ENCODE measurements around the gene LHX6.
A peak's percentile ranks its signal among the peaks of the same experiment; 100 is the strongest.

The LHX6 gene

GRCh38 chr9:122215663-122216062 is 13.1 kb downstream of the LHX6 start:
- no peak for TF ChIP-seq FOXP2 (optimal IDR thresholded peaks at IDR 0.05; ENCODE audit: borderline replicate concordance, extremely low read depth, extremely low read length, insufficient read depth)
- TF ChIP-seq REST (IDR thresholded peaks at IDR 0.05; ENCODE audit: insufficient read depth in 1 of 2, low read depth in 2 of 2, low read length in 2 of 2) = no peak
- no peak for TF ChIP-seq POLR2AphosphoS5 (IDR thresholded peaks at IDR 0.05; ENCODE audit: low read depth, low read length)
- no peak for TF ChIP-seq SIN3A (IDR thresholded peaks at IDR 0.05; ENCODE audit: borderline replicate concordance, insufficient read depth, low read length)
- TF ChIP-seq TAF1 (IDR thresholded peaks at IDR 0.05; ENCODE audit: borderline replicate concordance, insufficient read depth, low read length) = no peak

DNA sequence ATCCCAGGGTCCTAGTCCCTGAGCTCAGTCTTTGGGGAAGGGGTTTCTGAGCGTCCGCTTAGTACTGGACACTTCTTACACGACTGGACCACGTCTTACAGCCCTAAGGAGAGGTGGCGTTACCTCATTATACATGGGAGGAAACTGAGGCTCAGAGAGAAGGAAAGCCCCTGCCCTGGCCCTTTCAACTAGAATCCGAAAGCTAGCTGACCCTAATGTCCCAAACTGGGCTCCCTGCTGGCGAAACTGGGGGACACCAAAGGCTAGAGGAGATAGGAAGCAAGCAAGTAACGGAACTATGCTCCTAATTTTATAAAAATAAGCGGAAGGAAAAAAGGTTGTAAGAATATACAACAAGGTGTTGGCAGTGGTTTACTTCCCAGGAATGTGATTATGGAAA is 14.2 kb downstream of the LHX6 start:
- TF ChIP-seq TAF1 (IDR thresholded peaks at IDR 0.05; ENCODE audit: borderline replicate concordance, insufficient read depth, low read length) (no peak), POLR2AphosphoS5 (IDR thresholded peaks at IDR 0.05; ENCODE audit: low read depth, low read length) (no peak), FOXP2 (optimal IDR thresholded peaks at IDR 0.05; ENCODE audit: borderline replicate concordance, extremely low read depth, extremely low read length, insufficient read depth) (no peak), SIN3A (IDR thresholded peaks at IDR 0.05; ENCODE audit: borderline replicate concordance, insufficient read depth, low read length) (no peak)

DNA sequence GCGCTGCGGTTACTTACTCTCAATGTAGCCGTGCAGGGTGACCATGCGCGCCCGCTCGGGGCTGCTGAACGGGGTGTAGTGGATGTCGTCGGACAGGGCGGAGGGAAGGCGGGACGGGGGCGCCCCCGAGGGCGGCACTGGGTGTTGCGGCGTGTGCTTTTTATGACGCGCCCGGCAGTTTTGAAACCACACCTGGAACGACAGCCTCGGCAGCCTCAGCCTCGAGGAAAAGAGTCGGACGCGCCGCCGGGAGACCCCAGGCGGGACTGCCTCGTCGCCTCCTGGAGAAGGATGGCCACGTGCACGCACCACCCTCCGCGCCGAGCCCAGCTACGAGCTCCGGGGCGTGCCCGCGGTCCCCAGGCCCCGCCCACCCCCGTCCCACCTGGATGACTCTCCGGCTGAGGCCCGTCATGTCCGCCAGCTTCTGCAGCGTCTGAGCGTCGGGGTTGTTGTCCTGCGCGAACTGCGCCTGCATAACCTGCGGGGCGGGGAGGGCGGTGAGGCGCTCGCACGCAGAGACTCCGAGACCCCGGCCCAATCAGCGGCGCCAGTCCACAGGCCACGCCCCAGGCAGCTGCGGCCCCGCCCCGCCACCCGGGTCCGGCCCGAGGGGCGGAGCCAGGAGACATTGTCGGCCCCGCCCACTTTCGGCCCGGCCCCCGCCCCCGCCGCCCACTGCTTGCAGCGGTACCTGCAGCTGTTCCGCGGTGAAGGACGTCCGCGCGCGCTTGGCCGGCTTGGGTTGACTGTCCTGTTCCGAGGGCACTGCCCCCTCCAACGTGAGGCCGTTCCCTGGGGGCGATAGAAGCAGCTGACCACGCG is 15.0 kb downstream of the LHX6 start:
- TF ChIP-seq TAF1 (IDR thresholded peaks at IDR 0.05; ENCODE audit: borderline replicate concordance, insufficient read depth, low read length) (no peak), FOXP2 (optimal IDR thresholded peaks at IDR 0.05; ENCODE audit: borderline replicate concordance, extremely low read depth, extremely low read length, insufficient read depth) (peak; percentile 51)

- no peak for TF ChIP-seq POLR2AphosphoS5 (IDR thresholded peaks at IDR 0.05; ENCODE audit: low read depth, low read length)
- TF ChIP-seq REST (IDR thresholded peaks at IDR 0.05; ENCODE audit: insufficient read depth in 1 of 2, low read depth in 2 of 2, low read length in 2 of 2) = no peak
- TF ChIP-seq TAF1 (IDR thresholded peaks at IDR 0.05; ENCODE audit: borderline replicate concordance, insufficient read depth, low read length) = no peak
- TF ChIP-seq FOXP2 (optimal IDR thresholded peaks at IDR 0.05; ENCODE audit: borderline replicate concordance, extremely low read depth, extremely low read length, insufficient read depth) = no peak
- TF ChIP-seq SIN3A (IDR thresholded peaks at IDR 0.05; ENCODE audit: borderline replicate concordance, insufficient read depth, low read length) = no peak
These were observed 15.6 kb downstream of the LHX6 start for GRCh38 chr9:122213102-122213588.

DNA sequence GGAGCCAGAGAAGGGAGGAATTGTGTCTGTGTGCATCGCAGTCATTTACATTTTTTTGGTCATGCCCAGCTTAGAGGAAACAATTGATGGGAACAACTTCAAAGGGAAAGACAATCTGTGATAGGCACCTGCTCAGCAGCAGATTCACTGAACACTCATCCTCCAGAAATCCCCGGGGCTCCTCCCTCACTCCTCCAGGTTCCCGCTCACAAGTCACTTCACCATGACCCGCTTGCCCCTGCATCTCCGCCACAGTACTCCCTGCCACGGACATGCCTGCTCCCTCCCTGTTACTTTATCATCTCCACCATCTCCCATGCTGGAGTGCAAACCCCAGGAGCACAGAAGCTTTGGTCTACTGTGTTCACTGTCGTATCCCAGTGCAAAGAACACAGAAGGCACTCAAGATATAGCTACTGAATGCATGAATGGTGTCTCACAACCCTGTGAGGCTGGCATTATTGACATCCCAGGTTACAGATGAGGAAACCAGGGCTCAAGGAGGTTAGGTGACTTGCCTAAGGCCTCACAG is 16.2 kb downstream of the LHX6 start:
- TF ChIP-seq TAF1 (IDR thresholded peaks at IDR 0.05; ENCODE audit: borderline replicate concordance, insufficient read depth, low read length) = no peak
- no peak for TF ChIP-seq POLR2AphosphoS5 (IDR thresholded peaks at IDR 0.05; ENCODE audit: low read depth, low read length)
- TF ChIP-seq SIN3A (IDR thresholded peaks at IDR 0.05; ENCODE audit: borderline replicate concordance, insufficient read depth, low read length) = no peak
- TF ChIP-seq REST (IDR thresholded peaks at IDR 0.05; ENCODE audit: insufficient read depth in 1 of 2, low read depth in 2 of 2, low read length in 2 of 2) = no peak
- TF ChIP-seq FOXP2 (optimal IDR thresholded peaks at IDR 0.05; ENCODE audit: borderline replicate concordance, extremely low read depth, extremely low read length, insufficient read depth) = no peak

DNA sequence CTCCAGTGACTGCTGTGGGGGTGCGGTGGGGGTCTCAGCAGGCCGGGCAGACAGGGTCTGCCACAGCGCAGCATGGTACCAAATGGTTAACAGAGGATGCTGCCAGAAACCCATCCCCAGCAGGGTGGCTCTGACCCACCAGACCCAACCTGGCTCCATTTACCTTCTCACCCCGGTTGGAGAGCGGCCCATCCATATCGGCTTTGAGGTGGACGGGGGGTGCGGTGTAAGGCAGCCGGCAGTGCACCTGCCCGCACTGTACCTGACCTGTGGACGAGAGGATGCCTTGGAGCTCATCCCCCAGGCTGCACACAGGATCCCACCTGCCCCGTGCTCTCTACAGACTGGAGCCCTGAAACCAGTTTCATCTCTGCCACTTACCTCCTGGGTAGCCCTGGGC is 19.3 kb downstream of the LHX6 start:
- TF ChIP-seq REST (IDR thresholded peaks at IDR 0.05; ENCODE audit: insufficient read depth in 1 of 2, low read depth in 2 of 2, low read length in 2 of 2) (no peak), SIN3A (IDR thresholded peaks at IDR 0.05; ENCODE audit: borderline replicate concordance, insufficient read depth, low read length) (no peak), POLR2AphosphoS5 (IDR thresholded peaks at IDR 0.05; ENCODE audit: low read depth, low read length) (no peak), FOXP2 (optimal IDR thresholded peaks at IDR 0.05; ENCODE audit: borderline replicate concordance, extremely low read depth, extremely low read length, insufficient read depth) (no peak), TAF1 (IDR thresholded peaks at IDR 0.05; ENCODE audit: borderline replicate concordance, insufficient read depth, low read length) (no peak)

All from PFSK-1 (cell line).